ENCODE data around the gene CACNA1B. TPM values are rescaled to one million over a fixed set of nuclear protein-coding genes. Genes with fewer than 3 reads are reported as not detected.

The CACNA1B gene
- total RNA-seq, 1 experiment from 2014 or later: 1.7 TPM

DNA sequence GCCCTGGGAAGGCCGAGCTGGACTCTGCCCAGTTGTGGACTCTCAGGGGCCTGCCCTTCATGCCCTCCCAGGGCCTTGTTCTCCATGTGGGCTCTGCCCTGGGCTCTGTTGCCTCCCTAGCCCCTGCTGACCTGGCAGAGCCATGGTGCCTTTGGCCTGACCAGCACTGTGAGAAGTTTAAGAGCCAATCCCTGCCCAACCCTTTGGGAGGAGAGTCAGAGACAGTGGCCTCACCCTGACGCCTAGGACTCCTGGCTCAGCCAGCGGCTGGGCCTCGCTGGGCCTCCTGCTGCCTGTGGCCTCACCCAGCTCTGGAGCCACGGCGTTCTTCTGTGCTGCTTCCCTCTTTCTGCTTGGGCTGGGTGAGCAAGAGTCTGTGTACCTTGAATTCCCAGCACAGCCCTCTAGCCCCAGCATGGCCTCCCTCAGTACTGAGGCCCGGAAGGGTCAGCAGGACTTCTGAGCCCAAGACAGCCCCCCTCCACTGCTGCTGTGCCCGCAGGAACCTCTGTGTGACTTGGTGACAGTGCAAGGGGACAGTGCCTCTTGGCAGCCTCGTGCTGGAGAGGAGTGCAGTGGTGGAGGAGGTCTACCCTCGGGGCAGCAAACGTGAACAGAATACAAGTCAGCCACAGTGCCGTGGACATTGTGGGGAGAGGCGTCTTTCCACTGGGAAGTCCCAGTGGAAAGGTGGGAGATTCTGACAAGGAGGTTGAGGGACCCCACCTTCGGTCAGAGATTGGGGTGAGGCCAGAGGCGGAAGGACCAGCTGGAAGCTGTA lies 97.4 kb downstream of the CACNA1B start:
- Histone ChIP-seq H4K20me1 (ENCODE audit: insufficient read depth) (no peaks in the 10 kb centered on the region), H3K9me2 (ENCODE audit: insufficient read depth) (no peaks in the 10 kb centered on the region), H3K4me2 (ENCODE audit: low read length) (no peak overlapping the region), H3K9ac (ENCODE audit: low read length) (no peak overlapping the region), H2AFZ (ENCODE audit: low read depth, low read length, poor library complexity, severe bottlenecking) (no peak overlapping the region), H3K9me3 (ENCODE audit: control insufficient read depth in 1 of 2, insufficient read depth in 1 of 2, low read depth in 1 of 2, low read length in 2 of 2) (no peaks in the 10 kb centered on the region), H3K27me3 (ENCODE audit: insufficient read depth, low read length) (no peaks in the 10 kb centered on the region), H3K79me2 (ENCODE audit: insufficient read depth, low read length) (no peaks in the 10 kb centered on the region), H3K4me1 (ENCODE audit: control insufficient read depth in 1 of 2, insufficient read depth in 2 of 2, low read length in 2 of 2) (no peaks in the 10 kb centered on the region), H3K27ac (ENCODE audit: low read depth, low read length) (no peak overlapping the region), H3K4me3 (replicated peaks in 1 of 2; ENCODE audit: low read depth in 1 of 2, low read length in 2 of 2) (no peak overlapping the region), H3K36me3 (ENCODE audit: control insufficient read depth in 1 of 2, insufficient read depth in 2 of 2, low read length in 2 of 2) (no peaks in the 10 kb centered on the region)
- no TSS peak for BruUV-seq (replicated peaks)
- no peak for DNase-seq (ENCODE audit: low read depth, low spot score)
- ChIA-PET RAD21 (ENCODE audit: low non-redundant PET in 1 of 2, low total read pairs in 2 of 2, uncharacterized antibody in 2 of 2, unreplicated experiment in 2 of 2) (no interaction called here), CTCF (no interaction called here), POLR2A (no interaction called here)
- TF ChIP-seq RAD21 (IDR thresholded peaks at IDR 0.05; ENCODE audit: low read depth): no peak
- TF ChIP-seq JUND (IDR thresholded peaks at IDR 0.05): no peak
- no peak for TF ChIP-seq ZNF274 (IDR thresholded peaks at IDR 0.05; ENCODE audit: low read depth, low read length)
- TF ChIP-seq, protein P1, sequence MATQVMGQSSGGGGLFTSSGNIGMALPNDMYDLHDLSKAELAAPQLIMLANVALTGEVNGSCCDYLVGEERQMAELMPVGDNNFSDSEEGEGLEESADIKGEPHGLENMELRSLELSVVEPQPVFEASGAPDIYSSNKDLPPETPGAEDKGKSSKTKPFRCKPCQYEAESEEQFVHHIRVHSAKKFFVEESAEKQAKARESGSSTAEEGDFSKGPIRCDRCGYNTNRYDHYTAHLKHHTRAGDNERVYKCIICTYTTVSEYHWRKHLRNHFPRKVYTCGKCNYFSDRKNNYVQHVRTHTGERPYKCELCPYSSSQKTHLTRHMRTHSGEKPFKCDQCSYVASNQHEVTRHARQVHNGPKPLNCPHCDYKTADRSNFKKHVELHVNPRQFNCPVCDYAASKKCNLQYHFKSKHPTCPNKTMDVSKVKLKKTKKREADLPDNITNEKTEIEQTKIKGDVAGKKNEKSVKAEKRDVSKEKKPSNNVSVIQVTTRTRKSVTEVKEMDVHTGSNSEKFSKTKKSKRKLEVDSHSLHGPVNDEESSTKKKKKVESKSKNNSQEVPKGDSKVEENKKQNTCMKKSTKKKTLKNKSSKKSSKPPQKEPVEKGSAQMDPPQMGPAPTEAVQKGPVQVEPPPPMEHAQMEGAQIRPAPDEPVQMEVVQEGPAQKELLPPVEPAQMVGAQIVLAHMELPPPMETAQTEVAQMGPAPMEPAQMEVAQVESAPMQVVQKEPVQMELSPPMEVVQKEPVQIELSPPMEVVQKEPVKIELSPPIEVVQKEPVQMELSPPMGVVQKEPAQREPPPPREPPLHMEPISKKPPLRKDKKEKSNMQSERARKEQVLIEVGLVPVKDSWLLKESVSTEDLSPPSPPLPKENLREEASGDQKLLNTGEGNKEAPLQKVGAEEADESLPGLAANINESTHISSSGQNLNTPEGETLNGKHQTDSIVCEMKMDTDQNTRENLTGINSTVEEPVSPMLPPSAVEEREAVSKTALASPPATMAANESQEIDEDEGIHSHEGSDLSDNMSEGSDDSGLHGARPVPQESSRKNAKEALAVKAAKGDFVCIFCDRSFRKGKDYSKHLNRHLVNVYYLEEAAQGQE (IDR thresholded peaks at IDR 0.05; ENCODE audit: low read depth): no peak
- TF ChIP-seq, protein P2, sequence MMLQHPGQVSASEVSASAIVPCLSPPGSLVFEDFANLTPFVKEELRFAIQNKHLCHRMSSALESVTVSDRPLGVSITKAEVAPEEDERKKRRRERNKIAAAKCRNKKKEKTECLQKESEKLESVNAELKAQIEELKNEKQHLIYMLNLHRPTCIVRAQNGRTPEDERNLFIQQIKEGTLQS (IDR thresholded peaks at IDR 0.05): no peak
- TF ChIP-seq, protein P3, sequence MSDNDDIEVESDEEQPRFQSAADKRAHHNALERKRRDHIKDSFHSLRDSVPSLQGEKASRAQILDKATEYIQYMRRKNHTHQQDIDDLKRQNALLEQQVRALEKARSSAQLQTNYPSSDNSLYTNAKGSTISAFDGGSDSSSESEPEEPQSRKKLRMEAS (IDR thresholded peaks at IDR 0.05): no peak
- TF ChIP-seq CEBPB (IDR thresholded peaks at IDR 0.05; ENCODE audit: low read depth): no peak
- no peak for TF ChIP-seq CBX3 (IDR thresholded peaks at IDR 0.05; ENCODE audit: low read depth)
- TF ChIP-seq, protein P4, sequence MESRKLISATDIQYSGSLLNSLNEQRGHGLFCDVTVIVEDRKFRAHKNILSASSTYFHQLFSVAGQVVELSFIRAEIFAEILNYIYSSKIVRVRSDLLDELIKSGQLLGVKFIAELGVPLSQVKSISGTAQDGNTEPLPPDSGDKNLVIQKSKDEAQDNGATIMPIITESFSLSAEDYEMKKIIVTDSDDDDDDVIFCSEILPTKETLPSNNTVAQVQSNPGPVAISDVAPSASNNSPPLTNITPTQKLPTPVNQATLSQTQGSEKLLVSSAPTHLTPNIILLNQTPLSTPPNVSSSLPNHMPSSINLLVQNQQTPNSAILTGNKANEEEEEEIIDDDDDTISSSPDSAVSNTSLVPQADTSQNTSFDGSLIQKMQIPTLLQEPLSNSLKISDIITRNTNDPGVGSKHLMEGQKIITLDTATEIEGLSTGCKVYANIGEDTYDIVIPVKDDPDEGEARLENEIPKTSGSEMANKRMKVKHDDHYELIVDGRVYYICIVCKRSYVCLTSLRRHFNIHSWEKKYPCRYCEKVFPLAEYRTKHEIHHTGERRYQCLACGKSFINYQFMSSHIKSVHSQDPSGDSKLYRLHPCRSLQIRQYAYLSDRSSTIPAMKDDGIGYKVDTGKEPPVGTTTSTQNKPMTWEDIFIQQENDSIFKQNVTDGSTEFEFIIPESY (IDR thresholded peaks at IDR 0.05; ENCODE audit: extremely low read depth, insufficient replicate concordance, low read length): no peak
- no peak for TF ChIP-seq SRF (IDR thresholded peaks at IDR 0.05; ENCODE audit: low read depth)
- TF ChIP-seq, protein P5, sequence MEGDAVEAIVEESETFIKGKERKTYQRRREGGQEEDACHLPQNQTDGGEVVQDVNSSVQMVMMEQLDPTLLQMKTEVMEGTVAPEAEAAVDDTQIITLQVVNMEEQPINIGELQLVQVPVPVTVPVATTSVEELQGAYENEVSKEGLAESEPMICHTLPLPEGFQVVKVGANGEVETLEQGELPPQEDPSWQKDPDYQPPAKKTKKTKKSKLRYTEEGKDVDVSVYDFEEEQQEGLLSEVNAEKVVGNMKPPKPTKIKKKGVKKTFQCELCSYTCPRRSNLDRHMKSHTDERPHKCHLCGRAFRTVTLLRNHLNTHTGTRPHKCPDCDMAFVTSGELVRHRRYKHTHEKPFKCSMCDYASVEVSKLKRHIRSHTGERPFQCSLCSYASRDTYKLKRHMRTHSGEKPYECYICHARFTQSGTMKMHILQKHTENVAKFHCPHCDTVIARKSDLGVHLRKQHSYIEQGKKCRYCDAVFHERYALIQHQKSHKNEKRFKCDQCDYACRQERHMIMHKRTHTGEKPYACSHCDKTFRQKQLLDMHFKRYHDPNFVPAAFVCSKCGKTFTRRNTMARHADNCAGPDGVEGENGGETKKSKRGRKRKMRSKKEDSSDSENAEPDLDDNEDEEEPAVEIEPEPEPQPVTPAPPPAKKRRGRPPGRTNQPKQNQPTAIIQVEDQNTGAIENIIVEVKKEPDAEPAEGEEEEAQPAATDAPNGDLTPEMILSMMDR (IDR thresholded peaks at IDR 0.05 in 2 of 3, conservative IDR thresholded peaks at IDR 0.05 in 1 of 3; ENCODE audit: borderline replicate concordance in 1 of 3, insufficient read depth in 1 of 3, low read depth in 2 of 3, low read length in 2 of 3): no peak
- TF ChIP-seq SP1 (IDR thresholded peaks at IDR 0.05; ENCODE audit: low read depth): no peak
- no peak for TF ChIP-seq EZH2phosphoT487 (IDR thresholded peaks at IDR 0.05; ENCODE audit: borderline replicate concordance)
- TF ChIP-seq ELF1 (IDR thresholded peaks at IDR 0.05; ENCODE audit: borderline replicate concordance, low read depth): no peak
- no peak for TF ChIP-seq TCF7L2 (IDR thresholded peaks at IDR 0.05; ENCODE audit: borderline replicate concordance, extremely low read depth, insufficient read depth, insufficient read length)
- TF ChIP-seq ZFX (IDR thresholded peaks at IDR 0.05): no peak
- TF ChIP-seq POLR2AphosphoS5 (IDR thresholded peaks at IDR 0.05; ENCODE audit: low read depth, low read length): no peak
- TF ChIP-seq SIN3A (IDR thresholded peaks at IDR 0.05; ENCODE audit: low read depth): no peak
- TF ChIP-seq EGR1 (IDR thresholded peaks at IDR 0.05; ENCODE audit: low read depth): no peak
- no peak for TF ChIP-seq POLR2A (IDR thresholded peaks at IDR 0.05; ENCODE audit: borderline replicate concordance, extremely low read depth, insufficient read depth, insufficient read length)
- ATAC-seq: no peak
- intact Hi-C loops (cut with micrococcal nuclease): loop anchor here (10.0 kb wide), 1 partner anchor 60 kb away; no protein-coding TSS in a partner anchor
